GM12891 (cell line): ENCODE data around the gene ALDH4A1.

Experiments used
- POLR2A ChIP-seq: IDR thresholded peaks from 2 replicates; pipeline ENCODE4 v1.6.1; 2011; ENCODE audit warnings: low read depth, low read length, control low read depth
- POLR2AphosphoS5 ChIP-seq: IDR thresholded peaks from 2 replicates; pipeline ENCODE4 v1.6.1; 2011; ENCODE audit warnings: low read depth, low read length, control low read depth
- POU2F2 ChIP-seq: IDR thresholded peaks from 2 replicates; pipeline ENCODE4 v1.6.1; 2011; ENCODE audit warnings: low read depth, mild to moderate bottlenecking, control low read depth, low read length, moderate library complexity
- SPI1 ChIP-seq: IDR thresholded peaks from 2 replicates; pipeline ENCODE4 v1.6.1; 2011; ENCODE audit warnings: low read depth, low read length, control low read depth
- TAF1 ChIP-seq: IDR thresholded peaks from 2 replicates; pipeline ENCODE4 v1.6.1; 2011; ENCODE audit warnings: low read depth, low read length, control low read depth

DNA sequence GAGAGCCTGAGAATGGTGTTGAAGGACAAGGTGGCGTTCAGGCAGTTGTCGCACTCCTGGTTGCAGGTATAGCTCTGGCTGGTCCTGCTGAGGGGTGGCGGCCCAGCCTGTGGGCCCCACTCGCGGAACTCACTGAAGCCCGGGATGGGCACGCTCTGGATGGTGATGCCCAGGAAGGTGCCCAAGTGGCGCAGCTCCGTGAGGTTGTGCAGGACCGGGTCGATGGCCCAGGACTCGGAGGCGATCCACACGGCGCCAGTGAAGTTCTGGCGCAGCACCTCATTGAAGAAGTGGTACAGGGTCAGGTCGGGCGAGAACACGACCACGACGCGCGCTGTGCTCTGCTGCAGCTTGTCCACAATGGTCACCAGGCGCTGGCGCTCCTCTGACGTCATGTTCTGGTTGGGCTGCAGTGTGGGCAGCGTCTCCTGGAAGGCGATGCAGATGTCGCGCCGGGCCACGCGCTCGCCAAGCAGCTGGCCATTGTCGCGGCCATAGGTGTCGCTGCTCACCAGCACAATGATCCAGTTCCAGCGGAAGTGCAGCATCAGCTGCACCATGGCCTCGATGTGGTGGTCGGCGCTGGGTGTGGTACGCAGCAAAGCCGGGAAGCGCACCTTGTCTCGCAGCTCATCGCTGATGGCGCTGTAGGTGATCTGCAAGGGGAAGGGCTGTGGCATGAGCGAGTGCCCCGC lies 47.9 kb downstream of the ALDH4A1 start:
- TF ChIP-seq POLR2A, result no peak
- no peak for TF ChIP-seq POLR2AphosphoS5
- TF ChIP-seq POU2F2, result no peak
- no peak for TF ChIP-seq TAF1
- TF ChIP-seq SPI1, result no peak
